CD4-positive, alpha-beta T cell treated with Interleukin-15 for 4 hours (primary cell): ENCODE data around the gene TEAD1.
"Not testable (repeated sequence)": the region's sequence is repeated elsewhere in the genome, so short reads cannot be mapped to it uniquely, and the experiment has no call there.

Source experiments
- DNase-seq: peaks from one replicate; pipeline ENCODE4 v3.0.0-alpha.2; 2020; ENCODE audit warnings: low spot score

TEAD1 gene

GRCh38 chr11:12864316-12865156 lies 190.3 kb downstream of the TEAD1 start:
- DNase-seq = no peak

GRCh38 chr11:12865863-12866595 lies 191.8 kb downstream of the TEAD1 start:
- DNase-seq = no peak

- DNase-seq = no peak
These were observed 193.3 kb downstream of the TEAD1 start for GRCh38 chr11:12867531-12867930.

- DNase-seq = no peak
These were observed 194.3 kb downstream of the TEAD1 start for GRCh38 chr11:12868315-12869073.

- no peak for DNase-seq
These were observed 197.0 kb downstream of the TEAD1 start for GRCh38 chr11:12871241-12871640.

GRCh38 chr11:12871788-12872321 lies 197.6 kb downstream of the TEAD1 start:
- DNase-seq = no peak

GRCh38 chr11:12876340-12876739 lies 202.1 kb downstream of the TEAD1 start:
- DNase-seq = no peak

- DNase-seq = no peak
These were observed 202.8 kb downstream of the TEAD1 start for GRCh38 chr11:12876988-12877387.

GRCh38 chr11:12877508-12877907 lies 203.3 kb downstream of the TEAD1 start:
- not testable (repeated sequence) for DNase-seq

GRCh38 chr11:12880327-12880726 lies 206.1 kb downstream of the TEAD1 start:
- no peak for DNase-seq

- no peak for DNase-seq
These were observed 208.4 kb downstream of the TEAD1 start for GRCh38 chr11:12882670-12883069.

- no peak for DNase-seq
These were observed 210.6 kb downstream of the TEAD1 start for GRCh38 chr11:12884751-12885318.

GRCh38 chr11:12885717-12886239 lies 211.6 kb downstream of the TEAD1 start:
- DNase-seq = no peak

- DNase-seq = no peak
These were observed 212.3 kb downstream of the TEAD1 start for GRCh38 chr11:12886508-12886907.

- DNase-seq = peak; percentile 38
These were observed 214.4 kb downstream of the TEAD1 start for GRCh38 chr11:12888525-12889158.

GRCh38 chr11:12889243-12889642 lies 215.0 kb downstream of the TEAD1 start:
- DNase-seq = no peak

- DNase-seq = no peak
These were observed 216.3 kb downstream of the TEAD1 start for GRCh38 chr11:12890476-12890875.

- DNase-seq = peak; percentile 45
These were observed 219.8 kb downstream of the TEAD1 start for GRCh38 chr11:12893787-12894672.

- DNase-seq = no peak
These were observed 223.2 kb downstream of the TEAD1 start for GRCh38 chr11:12897390-12897789.

GRCh38 chr11:12897867-12898266 lies 223.6 kb downstream of the TEAD1 start:
- no peak for DNase-seq
